ENCODE measurements around the gene PFDN4.
"Not testable (repeated sequence)": the region's sequence is repeated elsewhere in the genome, so short reads cannot be mapped to it uniquely, and the experiment has no call there.

Gene PFDN4

GRCh38 chr20:54201268-54201846 is 6.5 kb upstream of the PFDN4 start:
- DNase-seq: no peak

- no peak for DNase-seq
Measured at GRCh38 chr20:54203281-54203680, 4.6 kb upstream of the PFDN4 start.

GRCh38 chr20:54204063-54204462 is 3.8 kb upstream of the PFDN4 start:
- no peak for DNase-seq

GRCh38 chr20:54204481-54204880 is 3.4 kb upstream of the PFDN4 start:
- DNase-seq: no peak

- DNase-seq: no peak
Measured at GRCh38 chr20:54205450-54205849, 2.4 kb upstream of the PFDN4 start.

- DNase-seq: no peak
Measured at GRCh38 chr20:54207053-54207742, 689 bp upstream of the PFDN4 start.

- no peak for DNase-seq
Measured at GRCh38 chr20:54208548-54209176, 775 bp downstream of the PFDN4 start.

GRCh38 chr20:54209216-54209813 is 1.4 kb downstream of the PFDN4 start:
- DNase-seq: no peak

- DNase-seq: no peak
Measured at GRCh38 chr20:54212226-54212625, 4.3 kb downstream of the PFDN4 start.

- DNase-seq: no peak
Measured at GRCh38 chr20:54212871-54213270, 5.0 kb downstream of the PFDN4 start.

GRCh38 chr20:54214566-54214965 is 6.7 kb downstream of the PFDN4 start:
- no peak for DNase-seq

GRCh38 chr20:54215157-54215789 is 7.4 kb downstream of the PFDN4 start:
- DNase-seq: no peak

- no peak for DNase-seq
Measured at GRCh38 chr20:54217762-54218161, 9.9 kb downstream of the PFDN4 start.

- DNase-seq: no peak
Measured at GRCh38 chr20:54218470-54218869, 10.6 kb downstream of the PFDN4 start.

- peak; percentile 35 for DNase-seq
Measured at GRCh38 chr20:54219751-54220426, 12.0 kb downstream of the PFDN4 start.

GRCh38 chr20:54220722-54221121 is 12.8 kb downstream of the PFDN4 start:
- DNase-seq: no peak

- DNase-seq: no peak
Measured at GRCh38 chr20:54221353-54221752, 13.5 kb downstream of the PFDN4 start.

GRCh38 chr20:54221996-54222890 is 14.4 kb downstream of the PFDN4 start:
- DNase-seq: no peak

- DNase-seq: no peak
Measured at GRCh38 chr20:54223285-54223684, 15.4 kb downstream of the PFDN4 start.

- DNase-seq: no peak
Measured at GRCh38 chr20:54223751-54224150, 15.9 kb downstream of the PFDN4 start.

- DNase-seq: not testable (repeated sequence)
Measured at GRCh38 chr20:54224642-54225041, 16.8 kb downstream of the PFDN4 start.

GRCh38 chr20:54227241-54227640 is 19.4 kb downstream of the PFDN4 start:
- DNase-seq: no peak

All from NCI-H1694 treated with DMSO at 0.1 percent for 48 hours (cell line).